Activated CD8-positive, alpha-beta memory T cell treated with anti-CD3 and anti-CD28 coated beads, Interleukin-2, amount 50 U/mL, for 1 hour (primary cell): ENCODE results near the gene MAPKAPK2.

ENCODE experiments used
- DNase-seq: peaks from one replicate; pipeline ENCODE4 v3.0.0-alpha.2; 2020; ENCODE audit errors: extremely low read depth

The MAPKAPK2 gene

GRCh38 chr1:206683313-206683712, 1.4 kb upstream of the MAPKAPK2 start:
- no peak for DNase-seq

- DNase-seq = no peak
Measured at GRCh38 chr1:206684003-206684402, 702 bp upstream of the MAPKAPK2 start.

GRCh38 chr1:206685334-206685768, 646 bp downstream of the MAPKAPK2 start:
- DNase-seq = no peak

GRCh38 chr1:206685769-206686477, 1.2 kb downstream of the MAPKAPK2 start:
- no peak for DNase-seq

- DNase-seq = no peak
Measured at GRCh38 chr1:206686478-206687249, 2.0 kb downstream of the MAPKAPK2 start.

- DNase-seq = no peak
Measured at GRCh38 chr1:206687251-206687914, 2.7 kb downstream of the MAPKAPK2 start.

- DNase-seq = no peak
Measured at GRCh38 chr1:206687915-206688442, 3.3 kb downstream of the MAPKAPK2 start.

GRCh38 chr1:206690516-206690915, 5.8 kb downstream of the MAPKAPK2 start:
- no peak for DNase-seq

GRCh38 chr1:206691604-206692003, 6.9 kb downstream of the MAPKAPK2 start:
- no peak for DNase-seq

- DNase-seq = no peak
Measured at GRCh38 chr1:206693029-206693428, 8.3 kb downstream of the MAPKAPK2 start.

GRCh38 chr1:206693592-206693991, 8.9 kb downstream of the MAPKAPK2 start:
- DNase-seq = no peak

- DNase-seq = no peak
Measured at GRCh38 chr1:206694171-206695124, 9.7 kb downstream of the MAPKAPK2 start.

GRCh38 chr1:206695733-206696132, 11.0 kb downstream of the MAPKAPK2 start:
- DNase-seq = no peak

GRCh38 chr1:206696812-206697585, 12.3 kb downstream of the MAPKAPK2 start:
- no peak for DNase-seq

- no peak for DNase-seq
Measured at GRCh38 chr1:206698011-206698410, 13.3 kb downstream of the MAPKAPK2 start.

- DNase-seq = no peak
Measured at GRCh38 chr1:206699000-206699586, 14.4 kb downstream of the MAPKAPK2 start.

GRCh38 chr1:206699626-206700025, 14.9 kb downstream of the MAPKAPK2 start:
- DNase-seq = no peak

- DNase-seq = no peak
Measured at GRCh38 chr1:206700445-206701036, 15.8 kb downstream of the MAPKAPK2 start.

- no peak for DNase-seq
Measured at GRCh38 chr1:206702260-206702659, 17.6 kb downstream of the MAPKAPK2 start.

GRCh38 chr1:206702803-206703202, 18.1 kb downstream of the MAPKAPK2 start:
- no peak for DNase-seq
